Psoas muscle (tissue), 8 donors: ENCODE results near the gene CCDC92. TPM values are rescaled to one million over a fixed set of nuclear protein-coding genes. Genes with fewer than 3 reads are reported as not detected.

Source experiments
- ATAC-seq, 4 donors: fragments of 200-7000 bp; cut with Tn5 transposase; one replicate each; pipeline ENCODE4 v1.9.1; 2020; ENCODE audit warnings: moderate library complexity in 3 of 4, mild to moderate bottlenecking in 2 of 4
- DNase-seq, 2 donors: peaks; one replicate each; pipeline ENCODE4 v3.0.0-alpha.2; 2020
- H3K27ac ChIP-seq: fragments of 200-600 bp; one replicate; pipeline ENCODE4 v1.8.0; 2022
- H3K27me3 ChIP-seq, 3 donors: fragments of 200-600 bp in 1 of 3; one replicate each; pipeline versions ENCODE4 v1.6.1 to v1.8.0; 2013 to 2022; ENCODE audit warnings: low read length in 2 of 3, mild to moderate bottlenecking in 2 of 3, moderate library complexity in 1 of 3; ENCODE audit not compliant: insufficient read depth in 3 of 3
- H3K36me3 ChIP-seq, 2 donors: fragments of 200-600 bp in 1 of 2; one replicate each; pipeline versions ENCODE4 v1.6.1 to v1.8.0; 2013 to 2022; ENCODE audit warnings: low read depth in 1 of 2, mild to moderate bottlenecking in 1 of 2, moderate library complexity in 1 of 2; ENCODE audit not compliant: insufficient read depth in 1 of 2
- H3K4me1 ChIP-seq: fragments of 200-600 bp; one replicate; pipeline ENCODE4 v1.8.0; 2022
- H3K4me3 ChIP-seq: fragments of 200-600 bp; one replicate; pipeline ENCODE4 v1.8.0; 2022; ENCODE audit warnings: mild to moderate bottlenecking
- H3K9me3 ChIP-seq: fragments of 200-600 bp; one replicate; pipeline ENCODE4 v1.8.0; 2022
- CTCF ChIP-seq: fragments of 200-600 bp; IDR thresholded peaks from one replicate; pipeline ENCODE4 v1.8.0; 2022; ENCODE audit warnings: antibody characterized with exemption
- WGBS, 3 donors: extraction: QIAGEN DNeasy Blood & Tissue Kit; methylation state at CpG; one replicate each; pipeline versions ENCODE4 v1.1.6 to v1.1.7; 2013; 5-methylcytosine and 5-hydroxymethylcytosine counted together
- intact Hi-C, 2 donors: fragments of 100-400 bp; cut with DNase I; formaldehyde crosslinking; loops; one replicate each; pipeline versions ENCODE4 v1.11.0 to v1.14.2; 2022
- polyA plus RNA-seq, 3 donors: library from polyadenylated mRNA; stranded (reverse); fragments of 200-250 nt; gene quantifications; one replicate each; pipeline ENCODE4 v1.2.3, GENCODE V29; 2013
- total RNA-seq, 4 donors: library from RNA; stranded (reverse); fragmentation: NEBNext Ultra II Directional in 2 of 4; extraction: Animal tissue kit (Norgen Biotek cat#: 25700) in 2 of 4; gene quantifications; one replicate each; pipeline versions ENCODE4 v1.2.1 to v1.2.4, GENCODE V29; 2021 to 2023
- donor health status: healthy with polysubstance abuse.
- donor health status: DM: no; HTN: no; CAD: no; lungs with moderate emphysema.
- donor health status: Bipolar disorder and iron deficiency.
- donor health status: healthy.
- donor health status: DM: yes; HTN: yes; CAD: no.
- donor health status: DM: no; HTN: no; CAD: no.
- donor health status: DM: no; HTN: no; CAD: no.
- donor health status: DM: yes; HTN: yes; CAD: no.

The CCDC92 gene
- total and polyA plus RNA-seq, 7 donors: 27.9 to 83.2 (median 41.1) TPM

DNA sequence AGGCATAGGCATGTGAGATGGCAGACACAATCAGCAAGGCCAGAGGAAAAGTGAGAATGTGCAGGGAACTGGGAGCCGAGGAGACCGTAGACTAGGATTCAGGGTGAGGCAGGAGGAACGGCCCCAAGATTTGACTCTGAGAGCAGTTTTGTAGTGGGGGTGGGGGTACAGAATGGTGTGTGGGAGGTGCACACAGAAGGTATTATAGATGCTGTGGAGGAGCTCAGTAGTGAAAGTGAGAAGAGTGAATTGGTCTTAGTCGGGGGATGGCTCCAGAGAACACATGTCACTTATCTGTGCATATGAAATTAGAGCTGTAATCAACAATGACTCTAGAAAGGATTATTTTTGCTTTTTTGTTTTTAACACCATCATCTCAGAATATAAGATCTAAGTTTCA is 12.3 kb upstream of the CCDC92 start:
- H3K27ac ChIP-seq: no peak overlapping the region
- no peak overlapping the region for H3K4me3 ChIP-seq
- 60 to 87% (median 78%) methylated on average over 4 of the region's 4 CpGs for WGBS, 3 donors
- no peak for DNase-seq
- no peak for TF ChIP-seq CTCF
- peaks cover 24% of the 10 kb centered on the region for H3K4me1 ChIP-seq
- H3K27me3 ChIP-seq: no peaks in the 10 kb centered on the region
- H3K9me3 ChIP-seq: no peaks in the 10 kb centered on the region
- intact Hi-C loops: loop anchor here (2.0 to 10.0 kb wide), 3 partner anchors 80 to 350 kb away; partner anchors contain the start of genes ATP6V0A2 (in 1 of the 2), EIF2B1 (in 1 of the 2) and GTF2H3 (in 1 of the 2)
- no peak for ATAC-seq
- peaks cover 0 to 18% of the 10 kb centered on the region in 2 donors for H3K36me3 ChIP-seq

- Histone ChIP-seq H3K36me3 (peaks cover 0 to 11% of the 10 kb centered on the region in 2 donors), H3K4me3 (no peak overlapping the region), H3K27me3 (no peaks in the 10 kb centered on the region), H3K27ac (no peak overlapping the region), H3K9me3 (no peaks in the 10 kb centered on the region), H3K4me1 (peaks cover 17% of the 10 kb centered on the region)
- no peak for DNase-seq
- 49 to 65% (median 60%) methylated on average over 7 of the region's 7 CpGs for WGBS, 3 donors
- peak; percentile 58 to 91 (median 84) for ATAC-seq
- peak; percentile 56 for TF ChIP-seq CTCF
- intact Hi-C loops: loop anchor here (2.0 to 10.0 kb wide), 3 partner anchors 79 to 349 kb away; partner anchors contain the start of genes ATP6V0A2 (in 1 of the 2), EIF2B1 (in 1 of the 2) and GTF2H3 (in 1 of the 2)
Observed at GRCh38 chr12:123983822-123984485, 11.3 kb upstream of the CCDC92 start.

DNA sequence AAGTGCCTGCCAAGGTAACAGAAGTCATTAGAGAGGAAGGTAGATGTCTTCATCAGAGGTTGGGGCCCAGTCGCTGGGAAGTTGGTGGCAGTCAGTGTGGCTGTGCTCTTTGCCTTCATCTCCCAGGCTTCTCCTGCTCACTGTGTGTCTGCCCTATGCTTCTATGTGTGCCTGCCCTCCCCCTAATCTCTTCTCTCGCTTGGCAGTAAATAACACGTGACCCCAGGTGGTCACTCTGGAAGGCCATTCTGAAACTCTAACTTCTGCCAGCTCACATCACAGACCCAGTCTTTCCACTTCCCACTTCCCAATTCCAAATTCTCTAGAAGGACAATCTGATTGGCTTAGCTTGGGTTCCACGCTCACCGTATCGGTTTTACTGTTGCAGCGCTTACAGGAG is 9.6 kb upstream of the CCDC92 start:
- peaks cover 2 to 7% of the 10 kb centered on the region in 2 donors for H3K36me3 ChIP-seq
- peaks cover 17% of the 10 kb centered on the region for H3K4me1 ChIP-seq
- intact Hi-C loops: loop anchor here (5.0 to 10.0 kb wide), 2 partner anchors 270 to 347 kb away; partner anchors contain the start of genes ATP6V0A2 (in 1 of the 2), EIF2B1 (in 1 of the 2) and GTF2H3 (in 1 of the 2)
- TF ChIP-seq CTCF: no peak
- no peaks in the 10 kb centered on the region for H3K27me3 ChIP-seq
- WGBS, 3 donors: 80 to 91% (median 83%) methylated on average over 7 of the region's 7 CpGs
- ATAC-seq (no peak), DNase-seq (no peak)
- H3K9me3 ChIP-seq: no peaks in the 10 kb centered on the region
- H3K27ac ChIP-seq: no peak overlapping the region
- no peak overlapping the region for H3K4me3 ChIP-seq

GRCh38 chr12:123979566-123979965 is 6.9 kb upstream of the CCDC92 start:
- Histone ChIP-seq H3K4me1 (peaks cover 9% of the 10 kb centered on the region), H3K27me3 (no peaks in the 10 kb centered on the region), H3K9me3 (no peaks in the 10 kb centered on the region), H3K4me3 (no peak overlapping the region), H3K36me3 (peaks cover 2 to 32% of the 10 kb centered on the region in 2 donors), H3K27ac (no peak overlapping the region)
- no peak for ATAC-seq
- TF ChIP-seq CTCF: no peak
- whole genome bisulfite sequencing, 3 donors: 96 to 98% (median 98%) methylated on average over 6 of the region's 6 CpGs
- DNase-seq: no peak
- intact Hi-C loops: no loop called here
